ENCODE measurements around the gene SLC8A1.

- TF ChIP-seq POLR2A (IDR thresholded peaks at IDR 0.05; ENCODE audit: low read length) = no peak
- no peak for TF ChIP-seq GATA1 (IDR thresholded peaks at IDR 0.05; ENCODE audit: low read depth, low read length)
Measured at GRCh38 chr2:40115348-40115747, 336.5 kb downstream of the SLC8A1 start.

All from erythroblast (primary cell).